ENCODE measurements around the gene OR6N1.

OR6N1 gene

DNA sequence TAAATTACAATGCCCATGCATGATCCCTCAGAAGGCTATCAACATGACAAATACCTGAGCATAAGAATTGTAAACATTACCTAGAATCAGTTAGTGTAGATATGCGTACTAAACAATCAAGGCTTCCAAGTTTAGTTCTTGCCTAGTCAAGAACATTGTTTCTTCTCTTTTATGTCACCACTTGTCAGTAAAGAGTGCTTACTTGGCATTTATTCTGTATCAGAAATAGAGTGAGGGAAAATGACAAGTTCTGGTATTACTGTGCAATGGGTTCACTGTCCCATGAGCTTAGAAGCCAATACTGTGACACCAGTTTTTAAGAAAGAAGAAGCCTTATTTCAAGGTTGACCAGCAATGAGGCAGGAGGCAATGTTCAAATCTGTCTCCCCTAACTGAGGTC, 31.7 kb upstream of the OR6N1 start:
- Histone ChIP-seq H2AFZ (ENCODE audit: low read length) (no peak overlapping the region), H3K9ac (ENCODE audit: low read length) (no peak overlapping the region), H4K20me1 (ENCODE audit: insufficient read depth, low read length) (no peaks in the 10 kb centered on the region), H3K4me2 (ENCODE audit: low read length) (no peak overlapping the region), H3K4me1 (ENCODE audit: insufficient read depth, low read length, severe bottlenecking) (no peaks in the 10 kb centered on the region), H3F3A (ENCODE audit: insufficient read depth, low read length) (no peaks in the 10 kb centered on the region), H3K36me3 (ENCODE audit: insufficient read depth, low read length) (no peaks in the 10 kb centered on the region), H3K9me2 (ENCODE audit: low read depth, low read length) (no peaks in the 10 kb centered on the region), H3K27ac (ENCODE audit: low read depth, low read length, poor library complexity, severe bottlenecking) (no peak overlapping the region), H3K9me3 (ENCODE audit: low read length) (no peaks in the 10 kb centered on the region), H3K4me3 (ENCODE audit: low read depth, low read length, poor library complexity, severe bottlenecking) (no peak overlapping the region), H3K27me3 (ENCODE audit: insufficient read depth, low read length) (no peaks in the 10 kb centered on the region), H3K79me2 (ENCODE audit: insufficient read depth, low read length) (no peaks in the 10 kb centered on the region)
- TF ChIP-seq, protein P1, sequence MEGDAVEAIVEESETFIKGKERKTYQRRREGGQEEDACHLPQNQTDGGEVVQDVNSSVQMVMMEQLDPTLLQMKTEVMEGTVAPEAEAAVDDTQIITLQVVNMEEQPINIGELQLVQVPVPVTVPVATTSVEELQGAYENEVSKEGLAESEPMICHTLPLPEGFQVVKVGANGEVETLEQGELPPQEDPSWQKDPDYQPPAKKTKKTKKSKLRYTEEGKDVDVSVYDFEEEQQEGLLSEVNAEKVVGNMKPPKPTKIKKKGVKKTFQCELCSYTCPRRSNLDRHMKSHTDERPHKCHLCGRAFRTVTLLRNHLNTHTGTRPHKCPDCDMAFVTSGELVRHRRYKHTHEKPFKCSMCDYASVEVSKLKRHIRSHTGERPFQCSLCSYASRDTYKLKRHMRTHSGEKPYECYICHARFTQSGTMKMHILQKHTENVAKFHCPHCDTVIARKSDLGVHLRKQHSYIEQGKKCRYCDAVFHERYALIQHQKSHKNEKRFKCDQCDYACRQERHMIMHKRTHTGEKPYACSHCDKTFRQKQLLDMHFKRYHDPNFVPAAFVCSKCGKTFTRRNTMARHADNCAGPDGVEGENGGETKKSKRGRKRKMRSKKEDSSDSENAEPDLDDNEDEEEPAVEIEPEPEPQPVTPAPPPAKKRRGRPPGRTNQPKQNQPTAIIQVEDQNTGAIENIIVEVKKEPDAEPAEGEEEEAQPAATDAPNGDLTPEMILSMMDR (IDR thresholded peaks at IDR 0.05; ENCODE audit: low read length) = no peak
- TF ChIP-seq EZH2 (IDR thresholded peaks at IDR 0.05; ENCODE audit: borderline replicate concordance, low read length) = no peak

DNA sequence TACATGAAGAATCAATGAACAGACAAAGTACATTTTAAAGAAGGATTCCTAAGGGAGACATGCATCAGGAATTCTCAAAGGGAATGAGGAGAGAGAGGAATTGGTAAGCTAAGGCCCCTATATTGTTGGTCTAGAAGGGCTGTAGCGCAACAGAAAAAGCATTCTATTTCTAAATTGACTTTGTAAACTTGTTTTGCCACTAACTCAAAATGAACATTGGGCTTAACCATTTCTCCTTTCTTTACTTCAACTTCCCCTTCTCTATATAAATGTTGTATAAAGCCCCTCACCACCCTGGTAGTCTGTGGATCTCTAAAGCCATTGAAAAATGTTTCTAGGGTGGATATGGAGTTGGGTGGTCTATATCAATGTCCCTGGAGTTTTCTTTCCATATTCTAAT, 29.4 kb upstream of the OR6N1 start:
- Histone ChIP-seq H3K9ac (ENCODE audit: low read length) (no peak overlapping the region), H3K9me2 (ENCODE audit: low read depth, low read length) (no peaks in the 10 kb centered on the region), H2AFZ (ENCODE audit: low read length) (no peak overlapping the region)

DNA sequence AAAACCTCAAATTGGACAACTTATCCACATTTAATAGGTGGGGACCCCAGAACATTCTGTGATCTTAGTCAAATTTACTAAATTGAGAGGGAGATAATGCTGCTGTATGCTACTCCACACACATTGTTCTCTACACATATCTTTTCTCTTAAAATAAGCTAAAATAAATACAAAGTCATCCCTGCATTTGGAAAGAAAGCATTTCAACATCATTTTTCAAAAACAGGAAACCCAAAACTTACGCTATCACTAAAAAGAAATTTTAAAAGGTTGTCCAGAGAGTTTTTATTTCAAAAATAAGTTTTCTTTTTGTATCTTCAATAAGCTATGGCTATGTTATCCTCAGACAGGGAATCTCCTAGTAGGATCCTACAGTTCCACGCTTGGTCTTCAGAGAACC, 28.5 kb upstream of the OR6N1 start:
- H3K27me3 ChIP-seq (ENCODE audit: insufficient read depth, low read length) = no peaks in the 10 kb centered on the region
- TF ChIP-seq EZH2 (IDR thresholded peaks at IDR 0.05; ENCODE audit: borderline replicate concordance, low read length) = no peak
- TF ChIP-seq, protein P1 (IDR thresholded peaks at IDR 0.05; ENCODE audit: low read length) = no peak
- H3K36me3 ChIP-seq (ENCODE audit: insufficient read depth, low read length) = no peaks in the 10 kb centered on the region
- no peaks in the 10 kb centered on the region for H4K20me1 ChIP-seq (ENCODE audit: insufficient read depth, low read length)
- no peak overlapping the region for H3K4me3 ChIP-seq (ENCODE audit: low read depth, low read length, poor library complexity, severe bottlenecking)
- H3K9me2 ChIP-seq (ENCODE audit: low read depth, low read length) = no peaks in the 10 kb centered on the region
- H3K4me2 ChIP-seq (ENCODE audit: low read length) = no peak overlapping the region
- no peaks in the 10 kb centered on the region for H3K4me1 ChIP-seq (ENCODE audit: insufficient read depth, low read length, severe bottlenecking)
- H3K79me2 ChIP-seq (ENCODE audit: insufficient read depth, low read length) = no peaks in the 10 kb centered on the region
- no peak overlapping the region for H3K9ac ChIP-seq (ENCODE audit: low read length)
- H3F3A ChIP-seq (ENCODE audit: insufficient read depth, low read length) = no peaks in the 10 kb centered on the region
- no peak overlapping the region for H2AFZ ChIP-seq (ENCODE audit: low read length)
- H3K9me3 ChIP-seq (ENCODE audit: low read length) = no peaks in the 10 kb centered on the region
- no peak overlapping the region for H3K27ac ChIP-seq (ENCODE audit: low read depth, low read length, poor library complexity, severe bottlenecking)

More for the DNA sequence above, 29.4 kb upstream of the OR6N1 start:
- no peaks in the 10 kb centered on the region for H3K36me3 ChIP-seq (ENCODE audit: insufficient read depth, low read length)
- H3K4me1 ChIP-seq (ENCODE audit: insufficient read depth, low read length, severe bottlenecking) = no peaks in the 10 kb centered on the region
- no peaks in the 10 kb centered on the region for H3K9me3 ChIP-seq (ENCODE audit: low read length)
- TF ChIP-seq EZH2 (IDR thresholded peaks at IDR 0.05; ENCODE audit: borderline replicate concordance, low read length) = no peak
- TF ChIP-seq, protein P1 (IDR thresholded peaks at IDR 0.05; ENCODE audit: low read length) = no peak
- no peak overlapping the region for H3K4me2 ChIP-seq (ENCODE audit: low read length)
- no peaks in the 10 kb centered on the region for H3K79me2 ChIP-seq (ENCODE audit: insufficient read depth, low read length)
- no peak overlapping the region for H3K27ac ChIP-seq (ENCODE audit: low read depth, low read length, poor library complexity, severe bottlenecking)
- H3F3A ChIP-seq (ENCODE audit: insufficient read depth, low read length) = no peaks in the 10 kb centered on the region
- H3K4me3 ChIP-seq (ENCODE audit: low read depth, low read length, poor library complexity, severe bottlenecking) = no peak overlapping the region
- no peaks in the 10 kb centered on the region for H4K20me1 ChIP-seq (ENCODE audit: insufficient read depth, low read length)
- H3K27me3 ChIP-seq (ENCODE audit: insufficient read depth, low read length) = no peaks in the 10 kb centered on the region
